Raji (cell line): ENCODE measurements around the gene ZNF101.

ENCODE experiments used
- POLR2A ChIP-seq: IDR thresholded peaks from 2 replicates; pipeline ENCODE4 v1.6.1; 2011; ENCODE audit warnings: low read depth, low read length, control low read depth; ENCODE audit not compliant: insufficient read depth

Gene ZNF101

DNA sequence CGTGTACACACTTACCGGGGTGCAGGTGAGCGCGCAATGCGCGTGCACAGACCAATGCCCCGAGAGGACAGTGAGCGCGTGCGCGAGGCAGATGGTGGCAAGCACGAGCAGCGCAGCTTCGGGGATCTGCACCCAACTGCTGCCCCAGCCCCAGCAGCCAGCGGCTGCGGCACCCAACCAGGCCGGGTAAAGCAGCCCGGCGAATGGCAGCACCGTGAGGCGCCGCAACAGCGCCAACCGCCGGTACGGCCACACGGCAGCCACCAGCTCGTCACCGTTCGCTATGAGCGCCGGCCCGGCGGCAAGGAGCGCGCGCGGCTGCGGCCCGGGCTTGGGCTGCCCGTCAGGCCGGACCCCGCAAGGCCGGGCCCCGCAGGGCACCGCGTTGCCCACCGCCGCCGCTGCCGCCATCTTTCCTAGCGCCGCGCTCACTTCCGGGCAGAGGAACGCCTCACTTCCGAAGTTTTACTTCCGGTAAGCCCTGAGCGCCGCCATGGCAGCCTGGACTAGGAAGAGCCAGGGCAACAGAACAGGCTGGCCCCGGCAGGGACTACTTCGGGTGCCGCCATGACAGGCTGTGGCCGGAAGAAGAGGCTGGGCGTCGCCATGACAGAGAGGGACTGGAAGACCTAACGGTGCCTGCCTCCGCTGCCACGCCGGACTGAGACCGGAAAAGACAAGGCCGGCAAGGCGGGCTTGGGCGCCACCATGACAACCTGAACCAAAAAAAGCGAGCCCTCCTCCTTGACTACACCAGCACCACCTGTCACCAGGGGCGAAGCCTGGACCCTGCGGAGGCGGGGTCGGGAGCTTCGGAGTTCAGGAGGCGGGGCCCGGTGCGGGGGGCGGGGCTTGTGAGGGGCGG lies 5.2 kb upstream of the ZNF101 start, which contains the start of gene ATP13A1:
TSS of gene ATP13A1 (minus strand) at position 421 of the 865 bp plus-strand sequence. CDS start at position 411, 10 bp downstream.
- TF ChIP-seq POLR2A, result peak; percentile 79

DNA sequence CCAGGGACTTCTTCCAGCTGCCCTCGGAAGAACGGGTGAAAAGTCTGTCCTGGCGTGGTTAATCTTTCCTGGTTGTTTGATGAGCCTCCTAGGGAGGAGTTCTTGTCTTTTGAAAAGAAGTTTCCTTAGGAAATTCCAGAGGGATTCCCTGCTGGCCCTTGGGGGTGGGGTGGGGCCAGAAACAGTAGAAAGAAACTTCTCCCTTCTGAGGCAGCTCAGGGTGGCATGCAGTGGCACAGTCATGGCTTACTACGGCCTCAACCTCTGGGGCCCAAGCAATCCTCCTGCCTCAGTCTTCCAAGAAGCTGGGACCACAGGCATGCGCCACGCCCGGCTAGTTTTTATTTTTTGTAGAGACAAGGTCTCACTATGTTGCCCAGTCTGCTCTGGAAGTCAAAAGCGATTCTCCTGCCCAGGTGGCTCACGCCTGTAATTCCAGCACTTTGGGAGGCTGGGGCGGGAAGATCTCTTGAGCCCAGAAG lies 1.5 kb downstream of the ZNF101 start:
- no peak for TF ChIP-seq POLR2A

DNA sequence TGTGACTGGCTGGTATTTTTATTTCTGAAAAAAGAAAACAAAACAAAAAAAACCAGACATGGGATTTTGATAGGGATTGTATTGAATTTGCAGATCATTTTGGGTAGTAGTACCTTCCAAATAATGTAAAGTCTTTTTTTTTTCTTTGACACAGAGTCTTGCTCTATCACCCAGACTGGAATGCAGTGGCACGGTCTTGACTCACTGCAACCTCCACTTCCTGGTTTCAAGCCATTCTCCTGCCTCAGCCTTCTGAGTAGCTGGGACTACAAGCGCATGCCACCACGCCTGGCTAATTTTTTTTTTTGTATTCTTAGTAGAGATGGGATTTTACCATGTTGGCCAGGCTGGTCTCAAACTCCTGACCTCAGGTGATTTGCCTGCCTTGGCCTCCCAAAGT lies 4.2 kb downstream of the ZNF101 start:
- TF ChIP-seq POLR2A, result no peak

DNA sequence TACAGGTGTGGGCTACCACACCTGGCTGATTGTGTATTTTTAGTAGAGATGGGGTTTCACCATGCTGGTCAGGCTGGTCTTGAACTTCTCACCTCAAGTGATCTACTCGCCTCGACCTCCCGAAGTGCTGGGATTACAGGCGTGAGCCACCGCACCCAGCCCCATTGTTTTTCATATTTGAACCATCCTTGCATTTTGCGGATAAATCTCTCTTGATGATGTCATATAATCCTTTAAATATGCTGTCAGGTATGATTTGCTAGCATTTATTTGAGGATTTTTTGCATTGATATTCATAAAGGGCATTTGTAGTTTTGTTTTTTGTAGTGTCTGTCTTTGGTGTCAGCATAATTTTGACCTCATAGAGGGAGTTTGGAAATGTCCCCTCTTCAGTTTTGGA lies 5.7 kb downstream of the ZNF101 start:
- no peak for TF ChIP-seq POLR2A

DNA sequence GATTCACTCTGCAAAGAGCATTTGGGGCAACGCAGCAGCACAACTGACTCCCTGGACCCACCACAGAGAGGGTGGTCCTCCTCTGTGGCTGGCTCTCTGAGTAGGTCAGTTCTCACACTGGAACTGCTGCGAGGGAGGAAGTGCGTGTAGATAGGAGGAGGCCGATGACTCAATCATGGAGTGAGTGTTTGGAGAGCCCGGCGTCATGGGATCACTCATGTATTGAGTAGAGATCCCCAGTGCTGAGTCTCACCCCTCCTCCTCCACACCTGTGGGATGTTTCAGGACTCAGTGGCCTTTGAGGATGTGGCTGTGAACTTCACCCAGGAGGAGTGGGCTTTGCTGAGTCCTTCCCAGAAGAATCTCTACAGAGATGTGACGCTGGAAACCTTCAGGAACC lies 8.9 kb downstream of the ZNF101 start:
- TF ChIP-seq POLR2A, result no peak

DNA sequence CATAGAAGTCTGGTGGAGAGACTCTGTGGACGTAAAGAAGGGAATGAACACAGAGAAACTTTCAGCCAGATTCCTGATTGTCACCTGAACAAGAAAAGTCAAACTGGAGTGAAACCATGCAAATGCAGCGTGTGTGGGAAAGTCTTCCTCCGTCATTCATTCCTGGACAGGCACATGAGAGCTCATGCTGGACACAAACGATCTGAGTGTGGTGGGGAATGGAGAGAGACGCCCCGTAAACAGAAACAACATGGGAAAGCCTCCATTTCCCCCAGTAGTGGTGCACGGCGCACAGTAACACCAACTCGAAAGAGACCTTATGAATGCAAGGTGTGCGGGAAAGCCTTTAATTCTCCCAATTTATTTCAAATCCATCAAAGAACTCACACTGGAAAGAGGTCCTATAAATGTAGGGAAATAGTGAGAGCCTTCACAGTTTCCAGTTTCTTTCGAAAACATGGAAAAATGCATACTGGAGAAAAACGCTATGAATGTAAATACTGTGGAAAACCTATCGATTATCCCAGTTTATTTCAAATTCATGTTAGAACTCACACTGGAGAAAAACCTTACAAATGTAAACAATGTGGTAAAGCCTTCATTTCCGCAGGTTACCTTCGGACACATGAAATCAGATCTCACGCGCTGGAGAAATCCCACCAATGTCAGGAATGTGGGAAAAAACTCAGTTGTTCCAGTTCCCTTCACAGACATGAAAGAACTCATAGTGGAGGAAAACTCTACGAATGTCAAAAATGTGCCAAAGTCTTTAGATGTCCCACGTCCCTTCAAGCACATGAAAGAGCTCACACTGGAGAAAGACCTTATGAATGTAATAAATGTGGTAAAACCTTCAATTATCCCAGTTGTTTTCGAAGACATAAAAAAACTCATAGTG lies 10.8 kb downstream of the ZNF101 start:
- TF ChIP-seq POLR2A, result no peak

DNA sequence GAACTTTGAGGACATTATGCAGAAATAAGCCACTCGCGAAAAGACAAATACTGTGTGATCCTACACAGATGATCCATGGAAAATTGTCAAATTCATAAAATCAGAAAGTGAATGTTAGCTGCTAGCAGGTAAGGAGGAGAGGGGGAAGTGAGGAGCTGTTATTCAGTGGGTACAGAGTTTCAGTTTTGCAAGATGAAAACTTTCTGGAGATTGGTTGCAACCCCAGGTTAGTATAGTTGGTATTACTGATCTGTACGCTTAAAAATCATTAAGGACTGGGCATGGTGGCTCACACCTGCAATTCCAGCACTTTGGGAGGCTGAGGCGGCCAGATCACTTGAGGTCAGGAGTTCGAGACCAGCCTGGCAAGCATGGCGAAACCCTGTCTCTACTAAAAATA lies 17.9 kb downstream of the ZNF101 start:
- TF ChIP-seq POLR2A, result no peak

DNA sequence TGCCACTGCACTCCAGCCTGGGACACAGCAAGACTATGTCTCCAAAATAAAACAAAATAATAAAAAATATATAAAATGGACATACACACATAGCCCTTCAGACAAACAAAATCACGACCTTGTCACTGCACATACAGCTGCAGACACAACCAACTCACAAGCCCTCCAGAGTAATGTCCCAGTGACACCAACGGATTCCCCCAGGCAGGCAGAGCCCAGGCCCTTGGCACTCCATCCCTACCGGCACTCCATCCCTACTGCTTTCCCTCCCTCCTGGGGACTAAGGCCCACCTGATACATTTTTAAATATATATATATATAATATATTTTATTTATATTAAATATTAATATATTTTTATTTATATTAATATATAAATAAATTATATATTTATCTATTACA lies 18.5 kb downstream of the ZNF101 start:
- TF ChIP-seq POLR2A, result no peak

DNA sequence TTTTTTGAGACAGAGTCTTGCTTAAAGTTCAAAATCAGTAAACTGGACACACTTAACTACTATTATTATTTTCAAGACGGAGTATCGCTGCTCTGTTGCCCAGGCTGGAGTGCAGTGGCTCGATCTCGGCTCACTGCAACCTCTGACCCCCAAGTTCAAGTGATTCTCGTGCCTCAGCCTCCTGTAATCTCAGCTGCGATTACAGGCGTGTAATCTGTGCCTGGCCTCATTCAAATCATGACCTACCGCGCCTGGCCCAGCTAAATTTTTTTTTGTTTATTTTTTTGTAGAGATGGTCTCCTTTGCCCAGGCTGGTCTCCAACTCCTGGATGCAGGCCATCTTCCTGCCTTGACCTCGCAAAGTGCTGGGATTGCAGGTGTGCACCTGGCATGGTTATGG lies 23.0 kb downstream of the ZNF101 start:
- TF ChIP-seq POLR2A, result no peak

DNA sequence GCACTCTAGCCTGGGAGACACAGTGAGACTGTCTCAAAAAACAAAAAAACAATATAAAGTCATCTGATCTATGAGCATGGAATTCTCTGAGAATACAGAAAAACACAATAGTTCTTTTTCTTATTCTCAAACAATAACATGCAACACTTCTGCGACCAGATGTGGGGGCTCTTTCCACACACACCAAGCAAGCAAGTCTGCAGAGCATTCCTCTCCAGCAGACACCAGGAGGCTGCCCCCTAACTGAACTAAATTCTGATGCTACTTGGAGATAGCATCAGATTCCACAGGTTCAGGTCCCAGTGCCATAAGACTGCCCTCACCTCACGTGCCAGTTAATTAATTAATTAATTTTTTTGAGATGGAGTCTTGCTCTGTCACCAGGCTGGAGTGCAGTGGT lies 27.7 kb downstream of the ZNF101 start:
- no peak for TF ChIP-seq POLR2A

DNA sequence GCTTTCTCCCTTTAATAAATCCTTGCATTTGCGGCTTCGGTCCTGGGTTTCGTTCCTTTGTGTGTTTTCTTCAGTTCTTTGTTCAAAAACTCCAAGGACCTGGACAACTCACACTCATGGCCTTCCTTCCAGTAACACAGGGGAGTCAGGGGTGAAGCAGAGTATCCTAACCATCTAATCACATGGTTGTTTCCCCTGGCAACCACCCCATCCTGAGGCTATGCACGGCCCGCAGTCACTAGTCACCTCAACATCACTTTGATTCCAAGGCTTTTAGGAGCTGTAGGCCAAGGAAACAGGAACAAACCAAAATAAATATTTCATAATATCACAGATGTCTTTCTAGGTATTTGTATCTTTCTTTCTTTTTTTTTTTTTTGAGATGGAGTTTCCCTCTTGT lies 28.9 kb downstream of the ZNF101 start:
- TF ChIP-seq POLR2A, result no peak

DNA sequence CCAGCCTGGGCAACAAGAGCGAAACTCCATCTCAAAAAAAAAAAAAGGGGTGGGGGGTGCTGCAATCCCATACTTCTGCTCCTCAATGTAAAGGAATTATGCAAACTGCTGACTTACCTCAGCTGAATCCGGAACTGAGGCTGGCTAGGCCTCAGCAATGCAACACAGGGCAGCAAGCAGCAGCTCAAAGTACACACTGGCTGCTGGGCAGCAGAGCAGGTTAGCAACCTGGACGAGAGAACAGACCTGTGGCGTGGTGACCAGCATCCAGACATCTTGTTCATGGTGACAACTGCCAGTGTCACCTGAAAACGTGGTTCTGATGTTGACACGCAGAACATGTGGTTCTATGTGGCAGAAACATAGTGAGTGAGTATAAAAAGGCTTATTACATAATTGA lies 36.2 kb downstream of the ZNF101 start:
- TF ChIP-seq POLR2A, result no peak

DNA sequence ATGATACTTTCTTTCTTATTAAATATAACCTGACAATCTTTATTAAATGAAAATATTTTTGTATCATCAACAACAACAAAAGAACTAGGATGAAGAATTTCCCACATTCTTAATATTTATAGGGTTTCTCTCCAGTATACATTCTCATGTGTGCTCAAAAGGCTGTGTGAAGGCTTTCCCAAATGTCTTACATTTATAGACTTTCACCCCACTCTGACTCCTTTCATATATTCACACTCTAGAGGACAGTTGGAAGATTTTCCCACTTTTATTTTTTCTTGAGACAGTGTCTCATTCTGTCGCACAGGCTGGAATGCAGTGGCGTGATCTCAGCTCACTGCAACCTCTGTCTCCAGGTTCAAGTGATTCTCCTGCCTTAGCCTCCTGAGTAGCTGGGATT lies 41.9 kb downstream of the ZNF101 start:
- TF ChIP-seq POLR2A, result no peak

DNA sequence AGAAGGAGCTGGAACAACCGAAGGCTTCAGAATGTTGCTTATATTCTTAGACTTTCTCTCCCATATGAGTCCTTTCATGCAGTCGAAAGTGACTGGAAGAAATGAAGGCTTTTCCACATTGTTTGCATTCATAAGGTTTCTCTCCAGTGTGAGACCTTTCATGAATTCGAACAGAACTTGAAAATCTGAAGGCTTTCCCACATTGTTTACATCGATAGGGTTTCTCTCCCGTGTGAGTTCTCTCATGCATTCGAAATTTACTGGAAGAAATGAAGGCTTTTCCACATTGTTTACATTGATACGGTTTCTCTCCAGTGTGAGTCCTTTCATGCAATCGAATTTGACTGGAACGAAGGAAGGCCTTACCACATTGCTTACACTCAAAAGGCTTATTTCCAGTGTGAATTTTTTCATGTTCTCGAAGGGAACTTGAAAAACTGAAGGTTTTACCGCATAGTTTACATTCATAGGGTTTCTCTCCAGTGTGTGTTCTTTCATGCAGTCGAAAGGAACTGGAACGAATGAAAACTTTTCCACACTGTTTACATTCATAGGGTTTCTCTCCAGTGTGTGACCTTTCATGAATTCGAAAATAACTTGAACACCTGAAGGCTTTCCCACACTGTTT lies 42.8 kb downstream of the ZNF101 start:
- no peak for TF ChIP-seq POLR2A

DNA sequence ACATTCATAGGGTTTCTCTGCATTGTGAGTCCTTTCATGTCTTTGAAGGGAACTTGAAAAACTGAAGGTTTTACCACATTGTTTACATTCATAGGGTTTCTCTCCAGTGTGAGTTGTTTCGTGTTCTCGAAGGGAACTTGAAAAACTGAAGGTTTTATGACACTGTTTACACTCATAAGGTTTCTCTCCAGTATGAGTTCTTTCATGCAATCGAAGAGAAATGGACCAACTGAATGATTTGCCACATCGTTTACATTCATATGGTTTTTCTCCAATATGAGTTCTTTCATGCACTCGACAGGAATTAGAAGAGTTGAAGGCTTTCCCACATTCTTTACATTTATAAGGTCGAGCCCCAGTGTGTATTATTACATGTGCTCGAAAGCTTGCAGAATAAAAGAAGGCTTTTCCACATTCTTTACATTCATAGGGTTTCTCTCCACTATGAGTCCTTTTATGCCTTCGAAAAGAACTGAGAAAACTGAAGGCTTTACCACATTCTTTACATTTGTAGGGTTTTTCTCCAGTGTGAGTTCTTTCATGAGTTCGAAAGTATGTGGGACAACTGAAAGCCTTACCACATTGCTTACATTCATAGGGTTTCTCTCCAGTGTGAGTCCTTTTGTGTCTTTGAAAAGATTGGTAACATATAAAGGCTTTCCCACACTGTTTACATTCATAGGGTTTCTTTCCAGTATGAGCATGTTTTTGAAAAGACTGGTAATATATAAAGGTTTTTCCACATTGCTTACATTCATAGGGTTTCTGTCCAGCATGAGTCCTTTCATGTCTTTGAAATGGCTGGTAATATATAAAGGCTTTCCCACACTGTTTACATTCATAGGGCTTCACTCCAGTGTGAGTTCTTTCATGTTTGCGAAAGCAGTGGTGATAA lies 43.5 kb downstream of the ZNF101 start:
- TF ChIP-seq POLR2A, result no peak

DNA sequence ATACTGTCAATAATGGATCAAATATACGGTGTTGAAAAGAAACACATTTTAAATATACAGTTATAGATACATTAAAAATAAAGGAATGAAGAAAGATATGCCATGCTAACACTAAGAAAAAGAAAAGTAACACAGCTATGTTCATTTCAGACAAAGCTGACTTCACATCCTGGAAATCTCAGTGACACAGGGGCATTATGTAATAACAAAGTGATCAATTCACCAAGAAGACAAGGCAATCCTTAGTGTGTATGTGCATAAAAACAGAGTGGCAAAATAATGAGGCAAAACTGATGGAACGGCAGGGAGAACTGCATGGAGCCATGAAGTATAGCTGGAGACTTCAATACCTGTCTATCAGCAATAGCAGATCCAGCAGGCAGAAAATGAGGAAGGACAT lies 51.2 kb downstream of the ZNF101 start:
- TF ChIP-seq POLR2A, result no peak
